Stimulated activated CD4-positive, alpha-beta T cell treated with anti-CD3 and anti-CD28 coated beads, Interleukin-12 subunit alpha, Interleukin-12 subunit beta, amount 100 ng/mL, for 4 hours (primary cell): Measurements from ENCODE around the gene COG3.

Experiments used
- DNase-seq: peaks from one replicate; pipeline ENCODE4 v3.0.0-alpha.2; 2020

The COG3 gene

DNA sequence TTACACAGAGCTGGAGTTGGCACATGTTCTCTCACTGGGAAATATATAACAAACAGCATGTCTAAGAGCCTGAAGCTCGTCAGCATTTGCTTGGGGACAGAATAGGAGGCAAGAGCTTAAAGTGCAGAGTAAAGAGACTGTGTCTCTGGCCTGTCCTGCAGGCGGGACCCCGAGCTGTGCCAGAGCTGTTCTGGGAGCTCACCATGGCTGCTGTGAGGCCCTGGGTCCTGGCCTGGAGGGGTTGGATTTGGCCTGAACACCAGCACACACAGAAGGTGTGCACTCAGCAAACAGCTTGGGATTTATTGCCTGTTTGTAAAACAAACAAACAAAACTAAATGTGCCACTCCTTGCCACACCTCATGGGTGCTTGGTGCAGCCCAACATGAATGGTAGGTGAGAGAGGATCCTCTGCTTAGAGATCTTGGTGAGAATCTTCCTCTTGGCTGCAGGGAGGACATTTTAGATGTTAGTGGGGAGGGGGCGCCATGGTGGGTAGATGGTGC, 89.9 kb downstream of the COG3 start:
- DNase-seq: no peak

DNA sequence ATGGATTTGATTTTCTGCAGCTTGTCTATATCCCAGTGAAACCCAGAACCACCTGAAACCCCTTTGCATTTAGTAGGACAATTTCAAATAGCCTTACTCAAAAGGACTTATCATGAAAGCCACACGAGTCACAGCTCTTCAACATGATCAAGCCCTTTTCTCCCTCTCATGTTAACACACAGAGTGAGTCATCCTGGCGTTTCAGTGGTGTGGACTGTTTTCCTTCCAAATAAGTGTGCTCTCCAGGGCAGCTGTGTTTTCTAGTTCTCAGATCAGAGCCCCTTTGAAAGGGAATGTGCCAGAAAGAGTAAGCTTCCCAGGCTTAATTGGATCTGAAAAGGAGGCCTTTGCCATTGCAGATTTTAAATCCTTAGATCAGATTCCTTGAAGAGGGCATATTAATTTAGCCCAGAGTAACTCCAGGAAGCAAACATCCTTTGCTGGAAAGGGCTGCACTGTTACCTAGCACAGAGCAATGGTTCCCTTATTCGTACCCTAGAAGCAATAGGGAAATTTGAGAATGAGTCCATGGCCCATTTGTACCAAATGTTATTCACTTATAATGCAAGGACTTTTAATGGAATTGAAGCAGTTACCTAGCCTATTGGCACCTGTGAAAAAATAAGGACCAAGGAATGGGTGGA, 99.5 kb downstream of the COG3 start:
- DNase-seq: no peak

DNA sequence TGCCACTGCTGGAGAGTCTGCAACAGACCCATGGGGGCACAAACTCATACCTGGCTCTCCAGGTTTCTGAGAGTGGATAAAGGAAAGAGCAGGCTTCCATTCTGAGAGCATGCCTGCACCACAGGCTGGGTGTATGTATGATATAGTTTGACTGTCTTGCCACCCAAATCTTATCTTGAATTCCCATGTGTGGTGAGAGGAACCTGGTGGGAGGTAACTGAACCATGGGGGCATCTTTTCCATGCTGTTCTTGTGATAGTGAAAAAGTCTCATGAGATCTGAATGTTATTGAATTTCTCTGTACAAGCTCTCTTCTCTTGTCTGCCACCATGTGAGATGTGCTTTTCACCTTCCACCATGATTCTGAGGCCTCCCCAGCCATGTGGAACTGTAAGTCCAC, 100.6 kb downstream of the COG3 start:
- DNase-seq: no peak

- no peak for DNase-seq
Measured at GRCh38 chr13:45575146-45575829, 110.5 kb downstream of the COG3 start.

DNA sequence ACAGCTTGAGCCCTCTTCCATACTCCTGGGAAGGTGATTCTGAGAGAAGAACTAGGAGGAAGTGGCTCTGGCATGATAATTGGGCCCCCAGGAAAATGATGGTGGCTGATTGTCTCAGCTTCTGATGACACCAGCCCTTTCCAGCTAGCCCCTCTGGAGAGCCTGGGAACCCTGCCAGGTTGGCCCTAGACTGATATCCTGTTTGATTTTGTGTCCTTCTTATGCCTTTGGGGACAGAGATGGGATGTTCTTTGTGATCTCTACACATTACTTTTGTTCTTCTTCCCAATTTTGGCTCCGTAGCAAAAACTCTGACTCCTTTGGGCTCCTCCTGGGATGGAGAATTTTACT, 111.1 kb downstream of the COG3 start:
- DNase-seq: no peak

DNA sequence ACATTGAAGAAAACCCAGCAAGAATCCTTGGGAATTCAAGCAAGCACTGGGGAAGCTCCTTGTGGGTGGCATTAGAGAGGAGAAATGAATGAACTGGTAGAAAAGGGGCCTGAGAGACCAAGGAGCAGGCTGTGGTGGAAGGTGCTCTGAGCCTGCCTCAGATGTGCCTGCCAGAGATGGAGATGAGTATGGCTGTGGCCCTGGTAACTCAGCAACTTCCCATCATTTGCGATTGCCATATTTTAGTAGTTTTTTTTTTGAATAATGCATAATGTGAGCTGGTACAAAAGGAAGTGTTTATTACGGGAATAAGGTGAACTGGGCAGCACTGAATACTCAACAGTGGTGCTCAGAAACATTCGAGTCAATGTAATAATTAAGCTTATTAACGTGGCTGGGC, 111.7 kb downstream of the COG3 start:
- no peak for DNase-seq

DNA sequence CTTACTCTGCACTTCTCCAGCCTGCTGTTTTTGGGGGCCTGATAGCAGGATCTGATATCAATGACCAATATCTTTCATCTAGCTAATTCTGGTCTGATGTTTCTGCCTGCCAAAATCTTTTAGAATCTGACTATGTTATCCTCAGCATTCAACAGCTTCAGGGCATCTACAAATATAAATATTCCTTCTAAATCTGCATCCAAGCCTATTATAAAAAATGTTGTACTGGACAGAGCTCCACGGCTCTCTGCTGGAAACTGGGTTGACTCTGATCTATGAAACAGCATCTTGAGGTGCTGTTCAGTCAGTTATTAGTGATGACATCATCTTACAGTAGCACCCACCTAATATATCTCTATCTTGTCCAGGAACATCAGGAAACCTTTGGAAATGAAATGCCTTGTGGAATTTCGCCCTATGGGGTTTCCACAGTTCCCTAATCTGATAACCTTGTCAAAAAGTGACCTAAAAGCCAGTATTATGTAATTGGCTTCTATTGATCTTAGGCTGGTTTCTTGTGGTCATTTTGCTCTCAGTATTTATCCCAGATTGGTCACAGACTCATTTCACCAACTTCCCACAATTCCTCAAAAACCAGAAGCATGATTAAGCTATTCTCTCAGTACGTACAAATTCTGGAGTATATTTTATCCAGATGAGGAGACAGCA, 117.8 kb downstream of the COG3 start:
- DNase-seq: no peak

GRCh38 chr13:45584816-45585215, 120.1 kb downstream of the COG3 start:
- DNase-seq: no peak
